ENCODE results near the gene ZDHHC8.

The ZDHHC8 gene

GRCh38 chr22:20130731-20131596 lies 640 bp upstream of the ZDHHC8 start:
- no peak for TF ChIP-seq CTCF (conservative IDR thresholded peaks at IDR 0.05; ENCODE audit: control insufficient read depth, insufficient read depth, low read depth, low read length)
- H3K4me3 ChIP-seq (ENCODE audit: control insufficient read depth, low read depth, low read length): peak overlapping the region; percentile 60
- peak; percentile 53 for DNase-seq (ENCODE audit: low read depth)

GRCh38 chr22:20131859-20132685 lies 468 bp downstream of the ZDHHC8 start:
- TF ChIP-seq CTCF (conservative IDR thresholded peaks at IDR 0.05; ENCODE audit: control insufficient read depth, insufficient read depth, low read depth, low read length): no peak
- peak; percentile 38 for DNase-seq (ENCODE audit: low read depth)
- peak overlapping the region; percentile 71 for H3K4me3 ChIP-seq (ENCODE audit: control insufficient read depth, low read depth, low read length)

GRCh38 chr22:20132686-20133246 lies 1.2 kb downstream of the ZDHHC8 start:
- DNase-seq (ENCODE audit: low read depth): no peak
- H3K4me3 ChIP-seq (ENCODE audit: control insufficient read depth, low read depth, low read length): peak overlapping the region; percentile 71
- TF ChIP-seq CTCF (conservative IDR thresholded peaks at IDR 0.05; ENCODE audit: control insufficient read depth, insufficient read depth, low read depth, low read length): no peak

- no peak overlapping the region for H3K4me3 ChIP-seq (ENCODE audit: control insufficient read depth, low read depth, low read length)
- no peak for TF ChIP-seq CTCF (conservative IDR thresholded peaks at IDR 0.05; ENCODE audit: control insufficient read depth, insufficient read depth, low read depth, low read length)
Measured at GRCh38 chr22:20133930-20134549, 2.4 kb downstream of the ZDHHC8 start.

GRCh38 chr22:20135265-20135664 lies 3.7 kb downstream of the ZDHHC8 start:
- H3K4me3 ChIP-seq (ENCODE audit: control insufficient read depth, low read depth, low read length): no peak overlapping the region
- DNase-seq (ENCODE audit: low read depth): no peak
- TF ChIP-seq CTCF (conservative IDR thresholded peaks at IDR 0.05; ENCODE audit: control insufficient read depth, insufficient read depth, low read depth, low read length): no peak

More at GRCh38 chr22:20133930-20134549, 2.4 kb downstream of the ZDHHC8 start:
- no peak for DNase-seq (ENCODE audit: low read depth)
